ENCODE results near the gene DOCK1.

Gene DOCK1

GRCh38 chr10:126924915-126925300 is 19.7 kb downstream of the DOCK1 start:
- ATAC-seq (ENCODE audit: insufficient read depth, low read depth) (no peak), DNase-seq (no peak)
- Histone ChIP-seq H3K36me3 (ENCODE audit: insufficient read depth, low read length) (no peaks in the 10 kb centered on the region), H2AFZ (ENCODE audit: low read depth, low read length) (no peak overlapping the region), H3K27me3 (ENCODE audit: insufficient read depth, low read length, poor library complexity) (no peaks in the 10 kb centered on the region), H3K4me1 (ENCODE audit: insufficient read depth, low read length) (no peaks in the 10 kb centered on the region), H4K20me1 (ENCODE audit: insufficient read depth, low read length) (no peaks in the 10 kb centered on the region), H3K79me2 (ENCODE audit: insufficient read depth, low read length) (no peaks in the 10 kb centered on the region), H3K4me2 (ENCODE audit: insufficient read depth, low read length) (no peak overlapping the region), H3K9me3 (ENCODE audit: insufficient read depth, low read length, severe bottlenecking) (peaks cover 5% of the 10 kb centered on the region), H3K4me3 (ENCODE audit: low read depth in 1 of 2, low read length in 2 of 2) (no peak overlapping the region), H3K27ac (ENCODE audit: low read length) (no peak overlapping the region), H3K9ac (ENCODE audit: low read depth, low read length) (no peak overlapping the region)
- TF ChIP-seq EZH2 (IDR thresholded peaks at IDR 0.05; ENCODE audit: borderline replicate concordance, low read depth, low read length, severe bottlenecking) = no peak
- TF ChIP-seq CTCF (IDR thresholded peaks at IDR 0.05; ENCODE audit: borderline replicate concordance, extremely low read depth, low read length, poor library complexity, severe bottlenecking) = no peak

- H3K4me2 ChIP-seq (ENCODE audit: insufficient read depth, low read length) = no peak overlapping the region
- no peaks in the 10 kb centered on the region for H3K79me2 ChIP-seq (ENCODE audit: insufficient read depth, low read length)
- no peak overlapping the region for H2AFZ ChIP-seq (ENCODE audit: low read depth, low read length)
- no peaks in the 10 kb centered on the region for H3K4me1 ChIP-seq (ENCODE audit: insufficient read depth, low read length)
- TF ChIP-seq CTCF (IDR thresholded peaks at IDR 0.05; ENCODE audit: borderline replicate concordance, extremely low read depth, low read length, poor library complexity, severe bottlenecking) (no peak), EZH2 (IDR thresholded peaks at IDR 0.05; ENCODE audit: borderline replicate concordance, low read depth, low read length, severe bottlenecking) (no peak)
- DNase-seq (no peak), ATAC-seq (ENCODE audit: insufficient read depth, low read depth) (no peak)
- peaks cover 5% of the 10 kb centered on the region for H3K9me3 ChIP-seq (ENCODE audit: insufficient read depth, low read length, severe bottlenecking)
- H4K20me1 ChIP-seq (ENCODE audit: insufficient read depth, low read length) = no peaks in the 10 kb centered on the region
- no peaks in the 10 kb centered on the region for H3K27me3 ChIP-seq (ENCODE audit: insufficient read depth, low read length, poor library complexity)
- H3K36me3 ChIP-seq (ENCODE audit: insufficient read depth, low read length) = no peaks in the 10 kb centered on the region
- H3K9ac ChIP-seq (ENCODE audit: low read depth, low read length) = no peak overlapping the region
- H3K4me3 ChIP-seq (ENCODE audit: low read depth in 1 of 2, low read length in 2 of 2) = no peak overlapping the region
- H3K27ac ChIP-seq (ENCODE audit: low read length) = no peak overlapping the region
Observed at GRCh38 chr10:126926568-126926967, 21.3 kb downstream of the DOCK1 start.

GRCh38 chr10:126927799-126928198 is 22.6 kb downstream of the DOCK1 start:
- Histone ChIP-seq H3K4me2 (ENCODE audit: insufficient read depth, low read length) (no peak overlapping the region), H2AFZ (ENCODE audit: low read depth, low read length) (no peak overlapping the region), H3K79me2 (ENCODE audit: insufficient read depth, low read length) (no peaks in the 10 kb centered on the region), H4K20me1 (ENCODE audit: insufficient read depth, low read length) (no peaks in the 10 kb centered on the region), H3K27ac (ENCODE audit: low read length) (no peak overlapping the region), H3K9me3 (ENCODE audit: insufficient read depth, low read length, severe bottlenecking) (peaks cover 5% of the 10 kb centered on the region), H3K4me3 (ENCODE audit: low read depth in 1 of 2, low read length in 2 of 2) (no peak overlapping the region), H3K36me3 (ENCODE audit: insufficient read depth, low read length) (no peaks in the 10 kb centered on the region), H3K27me3 (ENCODE audit: insufficient read depth, low read length, poor library complexity) (no peaks in the 10 kb centered on the region), H3K9ac (ENCODE audit: low read depth, low read length) (no peak overlapping the region), H3K4me1 (ENCODE audit: insufficient read depth, low read length) (no peaks in the 10 kb centered on the region)
- no peak for DNase-seq
- TF ChIP-seq EZH2 (IDR thresholded peaks at IDR 0.05; ENCODE audit: borderline replicate concordance, low read depth, low read length, severe bottlenecking) (no peak), CTCF (IDR thresholded peaks at IDR 0.05; ENCODE audit: borderline replicate concordance, extremely low read depth, low read length, poor library complexity, severe bottlenecking) (no peak)
- ATAC-seq (ENCODE audit: insufficient read depth, low read depth) = no peak

GRCh38 chr10:126928274-126928673 is 23.0 kb downstream of the DOCK1 start:
- Histone ChIP-seq H4K20me1 (ENCODE audit: insufficient read depth, low read length) (no peaks in the 10 kb centered on the region), H3K36me3 (ENCODE audit: insufficient read depth, low read length) (no peaks in the 10 kb centered on the region), H2AFZ (ENCODE audit: low read depth, low read length) (no peak overlapping the region), H3K79me2 (ENCODE audit: insufficient read depth, low read length) (no peaks in the 10 kb centered on the region), H3K27me3 (ENCODE audit: insufficient read depth, low read length, poor library complexity) (no peaks in the 10 kb centered on the region), H3K27ac (ENCODE audit: low read length) (no peak overlapping the region), H3K4me2 (ENCODE audit: insufficient read depth, low read length) (no peak overlapping the region), H3K4me1 (ENCODE audit: insufficient read depth, low read length) (no peaks in the 10 kb centered on the region), H3K4me3 (ENCODE audit: low read depth in 1 of 2, low read length in 2 of 2) (no peak overlapping the region), H3K9me3 (ENCODE audit: insufficient read depth, low read length, severe bottlenecking) (peaks cover 5% of the 10 kb centered on the region), H3K9ac (ENCODE audit: low read depth, low read length) (no peak overlapping the region)
- TF ChIP-seq EZH2 (IDR thresholded peaks at IDR 0.05; ENCODE audit: borderline replicate concordance, low read depth, low read length, severe bottlenecking) (no peak), CTCF (IDR thresholded peaks at IDR 0.05; ENCODE audit: borderline replicate concordance, extremely low read depth, low read length, poor library complexity, severe bottlenecking) (no peak)
- DNase-seq (no peak), ATAC-seq (ENCODE audit: insufficient read depth, low read depth) (no peak)

All from DND-41 (cell line).